HEK293 (cell line): ENCODE measurements around the gene SNAPIN.

Experiments used
- CTCF ChIA-PET: fragments of 350-600 bp; formaldehyde crosslinking; extraction: SDS; loops from one replicate; lab custom pipeline; 2021; ENCODE audit warnings: antibody characterized with exemption; lab: Yijun Ruan, JAX
- POLR2A ChIA-PET: fragments of 300-600 bp; formaldehyde crosslinking; extraction: SDS; loops from one replicate; lab custom pipeline; 2020; ENCODE audit warnings: antibody characterized with exemption, inconsistent platforms; lab: Yijun Ruan, JAX
- H3K27ac ChIP-seq: fragments of 200-500 bp; sonication (Bioruptor generic); 2 replicates; pipeline ENCODE4 v1.5.1; 2014; ENCODE audit warnings: low read depth, low read length, control low read depth, inconsistent platforms; ENCODE audit errors: extremely low read depth
- H3K36me3 ChIP-seq, 2 experiments: fragments of 200-500 bp in 1 of 2; sonication (Bioruptor generic) in 1 of 2; 1 replicate in 1 of 2; 2 replicates in 1 of 2; pipeline ENCODE4 v1.5.1; 2014 to 2017; ENCODE audit warnings: inconsistent platforms in 2 of 2, low read length in 2 of 2; ENCODE audit not compliant: control insufficient read depth in 2 of 2, insufficient read depth in 1 of 2
- H3K4me1 ChIP-seq: fragments of 200-500 bp; sonication (Bioruptor generic); 2 replicates; pipeline ENCODE4 v1.5.1; 2014; ENCODE audit warnings: mild to moderate bottlenecking, low read length, inconsistent platforms; ENCODE audit not compliant: control insufficient read depth, insufficient read depth
- H3K4me3 ChIP-seq: 2 replicates; pipeline ENCODE4 v1.5.1; 2011; ENCODE audit warnings: low read depth, mild to moderate bottlenecking, control low read depth, low read length, moderate library complexity
- H3K9me3 ChIP-seq: fragments of 200-500 bp; sonication (Bioruptor generic); 2 replicates; pipeline ENCODE4 v1.5.1; 2014; ENCODE audit warnings: low read depth, low read length, inconsistent platforms; ENCODE audit not compliant: control insufficient read depth, insufficient read depth
- HOXC10 ChIP-seq: sonication (generic); formaldehyde crosslinking; IDR thresholded peaks from 2 replicates; pipeline ENCODE4 v1.8.1; 2023; ENCODE audit warnings: mild to moderate bottlenecking, missing genetic modification reagents
- KLF9 ChIP-seq: fragments of 450-650 bp; formaldehyde crosslinking; IDR thresholded peaks from 2 replicates; pipeline ENCODE4 v1.5.1; 2016; ENCODE audit warnings: missing biosample characterization, missing genetic modification characterization, low read depth
- OVOL3 ChIP-seq: fragments of 450-650 bp; formaldehyde crosslinking; IDR thresholded peaks from 2 replicates; pipeline ENCODE4 v1.5.1; 2016; ENCODE audit warnings: missing biosample characterization, missing genetic modification characterization
- TCF7L2 ChIP-seq: IDR thresholded peaks from 2 replicates; pipeline ENCODE4 v1.6.1; 2011; ENCODE audit warnings: low read depth, mild to moderate bottlenecking, inconsistent platforms, low read length, moderate library complexity, borderline replicate concordance
- ZBTB8A ChIP-seq: fragments of 450-650 bp; formaldehyde crosslinking; IDR thresholded peaks from 2 replicates; pipeline ENCODE4 v1.5.1; 2016; ENCODE audit warnings: missing biosample characterization, missing genetic modification characterization
- ZEB2 ChIP-seq: fragments of 450-650 bp; formaldehyde crosslinking; IDR thresholded peaks from 2 replicates; pipeline ENCODE4 v1.5.1; 2016; ENCODE audit warnings: missing biosample characterization, missing genetic modification characterization
- ZFP37 ChIP-seq: fragments of 450-650 bp; formaldehyde crosslinking; IDR thresholded peaks from 2 replicates; pipeline ENCODE4 v1.5.1; 2016; ENCODE audit warnings: missing biosample characterization, missing genetic modification characterization
- ZFP41 ChIP-seq: fragments of 450-650 bp; formaldehyde crosslinking; IDR thresholded peaks from 2 replicates; pipeline ENCODE4 v1.5.1; 2016; ENCODE audit warnings: missing biosample characterization, missing genetic modification characterization, borderline replicate concordance
- ZNF114 ChIP-seq: fragments of 450-650 bp; formaldehyde crosslinking; IDR thresholded peaks from 2 replicates; pipeline ENCODE4 v1.5.0; 2017; ENCODE audit warnings: missing biosample characterization, missing genetic modification characterization
- ZNF155 ChIP-seq: fragments of 450-650 bp; formaldehyde crosslinking; IDR thresholded peaks from 2 replicates; pipeline ENCODE4 v1.5.1; 2016; ENCODE audit warnings: missing biosample characterization, missing genetic modification characterization
- ZNF426 ChIP-seq: fragments of 450-650 bp; formaldehyde crosslinking; IDR thresholded peaks from 2 replicates; pipeline ENCODE4 v1.5.1; 2017; ENCODE audit warnings: missing biosample characterization, missing genetic modification characterization, mild to moderate bottlenecking, inconsistent platforms, moderate library complexity
- ZNF510 ChIP-seq: fragments of 450-650 bp; formaldehyde crosslinking; IDR thresholded peaks from 2 replicates; pipeline ENCODE4 v1.5.1; 2018; ENCODE audit warnings: mild to moderate bottlenecking, missing genetic modification characterization, missing biosample characterization; ENCODE audit not compliant: insufficient replicate concordance
- ZNF555 ChIP-seq: fragments of 450-650 bp; formaldehyde crosslinking; conservative IDR thresholded peaks from 2 replicates; pipeline ENCODE4 v1.5.1; 2017; ENCODE audit warnings: missing biosample characterization, mild to moderate bottlenecking, missing genetic modification characterization, inconsistent platforms
- ZNF558 ChIP-seq: fragments of 450-650 bp; formaldehyde crosslinking; IDR thresholded peaks from 2 replicates; pipeline ENCODE4 v1.5.1; 2016; ENCODE audit warnings: missing biosample characterization, missing genetic modification characterization
- ZNF600 ChIP-seq: fragments of 450-650 bp; formaldehyde crosslinking; IDR thresholded peaks from 2 replicates; pipeline ENCODE4 v1.5.1; 2016; ENCODE audit warnings: missing biosample characterization, missing genetic modification characterization
- ZNF658 ChIP-seq: fragments of 450-650 bp; formaldehyde crosslinking; IDR thresholded peaks from 2 replicates; pipeline ENCODE4; 2016; ENCODE audit warnings: missing biosample characterization, missing genetic modification characterization
- ZNF707 ChIP-seq: fragments of 450-650 bp; formaldehyde crosslinking; IDR thresholded peaks from 2 replicates; pipeline ENCODE4 v1.5.1; 2016; ENCODE audit warnings: missing biosample characterization, missing genetic modification characterization
- TF ChIP-seq, protein P1 (sequence below): fragments of 450-650 bp; formaldehyde crosslinking; conservative IDR thresholded peaks from 2 replicates; pipeline ENCODE4 v1.5.1; 2016; ENCODE audit warnings: low read depth, missing biosample characterization, missing genetic modification characterization
- TF ChIP-seq, protein P2 (sequence below): fragments of 450-650 bp; formaldehyde crosslinking; IDR thresholded peaks from 2 replicates; pipeline ENCODE4 v1.5.1; 2017; ENCODE audit warnings: missing biosample characterization, missing genetic modification characterization
- TF ChIP-seq, protein P3 (sequence below): fragments of 450-650 bp; formaldehyde crosslinking; IDR thresholded peaks from 2 replicates; pipeline ENCODE4 v1.5.1; 2016; ENCODE audit warnings: missing biosample characterization, missing genetic modification characterization, low read depth

SNAPIN gene

DNA sequence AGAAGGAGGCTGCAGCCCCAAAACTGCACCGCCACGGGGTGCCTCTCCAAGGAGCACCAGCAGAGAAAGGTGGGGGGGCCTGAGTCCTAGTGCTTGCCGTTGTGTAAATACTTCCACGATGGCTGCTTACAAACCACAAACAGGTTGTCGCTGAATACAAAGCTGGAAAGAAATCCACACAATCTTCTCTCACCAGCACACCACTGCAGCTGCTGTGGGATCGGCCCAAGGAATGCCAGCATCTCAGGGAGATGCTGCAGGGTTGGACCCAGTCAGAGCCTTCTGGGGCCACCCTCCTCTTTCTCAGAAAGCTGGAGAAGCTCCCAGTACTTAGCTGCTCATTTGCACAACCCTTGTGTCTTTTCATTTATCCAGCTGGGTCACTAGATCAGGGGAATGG, 39.3 kb upstream of the SNAPIN start:
- TF ChIP-seq KLF9 (tag by site-specific recombination) (no peak), ZNF658 (no peak), ZNF114 (tag by site-specific recombination) (no peak), ZFP41 (tag by site-specific recombination) (no peak), HOXC10 (CRISPR knock-in tag) (no peak), ZNF707 (tag by site-specific recombination) (no peak), ZNF555 (tag by site-specific recombination) (no peak), ZEB2 (tag by site-specific recombination) (no peak), ZNF155 (no peak)
- TF ChIP-seq, all 188 proteins: peak for 0
- no peaks in the 10 kb centered on the region for H3K9me3 ChIP-seq
- POLR2A ChIA-PET, result interaction anchor here (1.0 to 3.7 kb wide), 3 partner anchors 8 to 41 kb away, joined by 3 to 17 read pairs (median 15); partner anchors contain the start of genes CHTOP and S100A13
- CTCF ChIA-PET, result interaction anchor here (2.4 kb wide), 1 partner anchor 9 kb away, joined by 18 read pairs; the partner anchor contains the start of genes S100A1 and S100A13
- H3K4me3 ChIP-seq, result no peak overlapping the region
- peaks cover 0 to 38% of the 10 kb centered on the region in 2 experiments; a peak in 2 of 3 replicates for H3K36me3 ChIP-seq
- H3K27ac ChIP-seq, result no peak overlapping the region
- no peaks in the 10 kb centered on the region for H3K4me1 ChIP-seq

DNA sequence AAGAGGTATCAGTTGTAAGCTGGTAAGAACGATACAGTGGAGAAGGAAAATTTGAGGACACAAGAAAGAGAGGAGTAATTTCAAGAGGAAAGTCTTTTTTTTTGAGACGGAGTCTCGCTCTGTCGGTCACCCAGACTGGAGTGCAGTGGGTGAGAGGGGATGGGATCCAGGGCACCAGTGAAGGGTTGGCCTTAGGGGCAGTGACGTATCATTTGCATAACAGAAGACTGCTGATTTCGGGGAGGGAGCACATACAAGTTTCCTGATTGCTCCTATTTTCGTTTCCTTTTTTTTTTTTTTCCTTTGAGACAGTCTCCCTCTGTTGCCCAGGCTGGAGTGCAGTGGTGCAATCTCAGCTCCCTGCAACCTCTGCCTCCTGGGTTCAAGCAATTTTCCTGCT, 35.4 kb upstream of the SNAPIN start:
- TF ChIP-seq ZNF510 (no peak), ZNF558 (tag by site-specific recombination) (no peak), ZNF600 (tag by site-specific recombination) (no peak), OVOL3 (no peak), ZFP37 (tag by site-specific recombination) (no peak), ZFP41 (tag by site-specific recombination) (no peak), ZBTB8A (no peak), ZNF426 (tag by site-specific recombination) (no peak), TCF7L2 (no peak)
- TF ChIP-seq, protein P1, sequence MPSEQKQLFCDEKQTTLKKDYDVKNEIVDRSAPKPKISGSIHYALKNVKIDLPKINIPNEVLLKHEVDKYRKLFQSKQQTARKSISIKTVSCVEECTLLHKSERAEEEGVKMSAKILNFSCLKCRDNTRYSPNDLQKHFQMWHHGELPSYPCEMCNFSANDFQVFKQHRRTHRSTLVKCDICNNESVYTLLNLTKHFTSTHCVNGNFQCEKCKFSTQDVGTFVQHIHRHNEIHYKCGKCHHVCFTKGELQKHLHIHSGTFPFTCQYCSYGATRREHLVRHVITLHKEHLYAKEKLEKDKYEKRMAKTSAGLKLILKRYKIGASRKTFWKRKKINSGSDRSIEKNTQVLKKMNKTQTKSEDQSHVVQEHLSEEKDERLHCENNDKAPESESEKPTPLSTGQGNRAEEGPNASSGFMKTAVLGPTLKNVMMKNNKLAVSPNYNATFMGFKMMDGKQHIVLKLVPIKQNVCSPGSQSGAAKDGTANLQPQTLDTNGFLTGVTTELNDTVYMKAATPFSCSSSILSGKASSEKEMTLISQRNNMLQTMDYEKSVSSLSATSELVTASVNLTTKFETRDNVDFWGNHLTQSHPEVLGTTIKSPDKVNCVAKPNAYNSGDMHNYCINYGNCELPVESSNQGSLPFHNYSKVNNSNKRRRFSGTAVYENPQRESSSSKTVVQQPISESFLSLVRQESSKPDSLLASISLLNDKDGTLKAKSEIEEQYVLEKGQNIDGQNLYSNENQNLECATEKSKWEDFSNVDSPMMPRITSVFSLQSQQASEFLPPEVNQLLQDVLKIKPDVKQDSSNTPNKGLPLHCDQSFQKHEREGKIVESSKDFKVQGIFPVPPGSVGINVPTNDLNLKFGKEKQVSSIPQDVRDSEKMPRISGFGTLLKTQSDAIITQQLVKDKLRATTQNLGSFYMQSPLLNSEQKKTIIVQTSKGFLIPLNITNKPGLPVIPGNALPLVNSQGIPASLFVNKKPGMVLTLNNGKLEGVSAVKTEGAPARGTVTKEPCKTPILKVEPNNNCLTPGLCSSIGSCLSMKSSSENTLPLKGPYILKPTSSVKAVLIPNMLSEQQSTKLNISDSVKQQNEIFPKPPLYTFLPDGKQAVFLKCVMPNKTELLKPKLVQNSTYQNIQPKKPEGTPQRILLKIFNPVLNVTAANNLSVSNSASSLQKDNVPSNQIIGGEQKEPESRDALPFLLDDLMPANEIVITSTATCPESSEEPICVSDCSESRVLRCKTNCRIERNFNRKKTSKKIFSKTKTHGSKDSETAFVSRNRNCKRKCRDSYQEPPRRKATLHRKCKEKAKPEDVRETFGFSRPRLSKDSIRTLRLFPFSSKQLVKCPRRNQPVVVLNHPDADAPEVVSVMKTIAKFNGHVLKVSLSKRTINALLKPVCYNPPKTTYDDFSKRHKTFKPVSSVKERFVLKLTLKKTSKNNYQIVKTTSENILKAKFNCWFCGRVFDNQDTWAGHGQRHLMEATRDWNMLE, result no peak
- TF ChIP-seq, protein P2, sequence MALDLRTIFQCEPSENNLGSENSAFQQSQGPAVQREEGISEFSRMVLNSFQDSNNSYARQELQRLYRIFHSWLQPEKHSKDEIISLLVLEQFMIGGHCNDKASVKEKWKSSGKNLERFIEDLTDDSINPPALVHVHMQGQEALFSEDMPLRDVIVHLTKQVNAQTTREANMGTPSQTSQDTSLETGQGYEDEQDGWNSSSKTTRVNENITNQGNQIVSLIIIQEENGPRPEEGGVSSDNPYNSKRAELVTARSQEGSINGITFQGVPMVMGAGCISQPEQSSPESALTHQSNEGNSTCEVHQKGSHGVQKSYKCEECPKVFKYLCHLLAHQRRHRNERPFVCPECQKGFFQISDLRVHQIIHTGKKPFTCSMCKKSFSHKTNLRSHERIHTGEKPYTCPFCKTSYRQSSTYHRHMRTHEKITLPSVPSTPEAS (tag by site-specific recombination), result no peak
- TF ChIP-seq, protein P3, sequence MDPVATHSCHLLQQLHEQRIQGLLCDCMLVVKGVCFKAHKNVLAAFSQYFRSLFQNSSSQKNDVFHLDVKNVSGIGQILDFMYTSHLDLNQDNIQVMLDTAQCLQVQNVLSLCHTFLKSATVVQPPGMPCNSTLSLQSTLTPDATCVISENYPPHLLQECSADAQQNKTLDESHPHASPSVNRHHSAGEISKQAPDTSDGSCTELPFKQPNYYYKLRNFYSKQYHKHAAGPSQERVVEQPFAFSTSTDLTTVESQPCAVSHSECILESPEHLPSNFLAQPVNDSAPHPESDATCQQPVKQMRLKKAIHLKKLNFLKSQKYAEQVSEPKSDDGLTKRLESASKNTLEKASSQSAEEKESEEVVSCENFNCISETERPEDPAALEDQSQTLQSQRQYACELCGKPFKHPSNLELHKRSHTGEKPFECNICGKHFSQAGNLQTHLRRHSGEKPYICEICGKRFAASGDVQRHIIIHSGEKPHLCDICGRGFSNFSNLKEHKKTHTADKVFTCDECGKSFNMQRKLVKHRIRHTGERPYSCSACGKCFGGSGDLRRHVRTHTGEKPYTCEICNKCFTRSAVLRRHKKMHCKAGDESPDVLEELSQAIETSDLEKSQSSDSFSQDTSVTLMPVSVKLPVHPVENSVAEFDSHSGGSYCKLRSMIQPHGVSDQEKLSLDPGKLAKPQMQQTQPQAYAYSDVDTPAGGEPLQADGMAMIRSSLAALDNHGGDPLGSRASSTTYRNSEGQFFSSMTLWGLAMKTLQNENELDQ (tag by site-specific recombination), result no peak
- TF ChIP-seq, all 188 proteins: peak for 0
- no peak overlapping the region for H3K27ac ChIP-seq
- no peak overlapping the region for H3K4me3 ChIP-seq
- CTCF ChIA-PET, result interaction anchor here (1.6 to 7.4 kb wide), 2 partner anchors 9 to 112 kb away, joined by 4 to 54 read pairs; no protein-coding TSS in a partner anchor
- H3K36me3 ChIP-seq, result peaks cover 0 to 49% of the 10 kb centered on the region in 2 experiments; a peak in 2 of 3 replicates
- H3K9me3 ChIP-seq, result no peaks in the 10 kb centered on the region
- H3K4me1 ChIP-seq, result 0 out of 2 replicates have a peak, but pooled peaks cover 3% of the 10 kb centered on the region
- POLR2A ChIA-PET, result interaction anchor here (3.3 kb wide), 1 partner anchor 11 kb away, joined by 12 read pairs; the partner anchor contains the start of gene CHTOP
